Lung (tissue), 12 donors: ENCODE measurements around the gene CDC25A. TPM values are rescaled to one million over a fixed set of nuclear protein-coding genes. Genes with fewer than 3 reads are reported as not detected.
A peak's percentile ranks its signal among the peaks of the same experiment; 100 is the strongest.

Source experiments
- ATAC-seq: fragments of 200-7000 bp; cut with Tn5 transposase; one replicate; pipeline ENCODE4 v1.9.1; 2020; ENCODE audit warnings: moderate number of reproducible peaks; ENCODE audit not compliant: insufficient read depth, low FRiP score
- DNase-seq, 3 donors: peaks; one replicate each; pipeline ENCODE4 v3.0.0-alpha.2; 2013 to 2017
- H3K27ac ChIP-seq, 2 donors: one replicate each; pipeline ENCODE4 v1.5.1; 2013; ENCODE audit warnings: mild to moderate bottlenecking in 2 of 2, moderate library complexity in 2 of 2, control low read depth in 1 of 2, inconsistent platforms in 1 of 2, low read depth in 1 of 2, low read length in 1 of 2
- H3K27me3 ChIP-seq, 3 donors: one replicate each; pipeline ENCODE4 v1.5.1; 2013; ENCODE audit warnings: low read length in 2 of 3; ENCODE audit not compliant: control insufficient read depth in 3 of 3, insufficient read depth in 3 of 3
- H3K36me3 ChIP-seq, 4 donors: one replicate each; pipeline ENCODE4 v1.5.1; 2013; ENCODE audit warnings: low read length in 4 of 4, mild to moderate bottlenecking in 1 of 4, moderate library complexity in 1 of 4; ENCODE audit not compliant: control insufficient read depth in 4 of 4, insufficient read depth in 4 of 4
- H3K4me1 ChIP-seq, 5 donors: one replicate each; pipeline ENCODE4 v1.5.1; 2013; ENCODE audit warnings: low read length in 5 of 5, mild to moderate bottlenecking in 2 of 5, moderate library complexity in 1 of 5; ENCODE audit not compliant: control insufficient read depth in 5 of 5, insufficient read depth in 5 of 5
- H3K4me3 ChIP-seq: one replicate; pipeline ENCODE4 v1.5.1; 2013; ENCODE audit warnings: mild to moderate bottlenecking, control low read depth, moderate library complexity
- H3K9ac ChIP-seq, 2 donors: one replicate each; pipeline ENCODE4 v1.5.1; 2013; ENCODE audit warnings: low read length in 2 of 2, control low read depth in 1 of 2; ENCODE audit not compliant: insufficient read depth in 1 of 2
- H3K9me3 ChIP-seq, 4 donors: one replicate each; pipeline ENCODE4 v1.5.1; 2013; ENCODE audit warnings: low read length in 3 of 4, mild to moderate bottlenecking in 1 of 4, moderate library complexity in 1 of 4; ENCODE audit not compliant: control insufficient read depth in 4 of 4, insufficient read depth in 3 of 4
- WGBS, 2 donors: extraction: QIAGEN DNeasy Blood & Tissue Kit; methylation state at CpG; one replicate each; pipeline ENCODE4 v1.1.7; 2013; 5-methylcytosine and 5-hydroxymethylcytosine counted together
- polyA plus RNA-seq, 2 donors: library from polyadenylated mRNA; stranded (reverse); fragments of 200-250 nt; gene quantifications; one replicate each; pipeline ENCODE4 v1.2.1, GENCODE V29; 2013
- total RNA-seq, 2 donors: library from RNA; depleted of rRNA in 1 of 2; stranded (reverse); fragments of >200 nt in 1 of 2; gene quantifications; one replicate each; pipeline ENCODE4 v1.2.1, GENCODE V29; 2014 to 2021
- TF ChIP-seq, protein P1 (sequence below): IDR thresholded peaks from 2 replicates; pipeline ENCODE4 v1.5.1; 2012; ENCODE audit warnings: mild to moderate bottlenecking; ENCODE audit errors: control extremely low read depth, extremely low read depth
- donor health status: control.
- donor health status: control.
- donor health status: Bipolar disorder and iron deficiency.
- donor health status: healthy.
- donor health status: DM: yes; HTN: yes; CAD: no.

The CDC25A gene
- total and polyA plus RNA-seq, 4 donors: 0.57 to 1.5 (median 1.1) TPM

DNA sequence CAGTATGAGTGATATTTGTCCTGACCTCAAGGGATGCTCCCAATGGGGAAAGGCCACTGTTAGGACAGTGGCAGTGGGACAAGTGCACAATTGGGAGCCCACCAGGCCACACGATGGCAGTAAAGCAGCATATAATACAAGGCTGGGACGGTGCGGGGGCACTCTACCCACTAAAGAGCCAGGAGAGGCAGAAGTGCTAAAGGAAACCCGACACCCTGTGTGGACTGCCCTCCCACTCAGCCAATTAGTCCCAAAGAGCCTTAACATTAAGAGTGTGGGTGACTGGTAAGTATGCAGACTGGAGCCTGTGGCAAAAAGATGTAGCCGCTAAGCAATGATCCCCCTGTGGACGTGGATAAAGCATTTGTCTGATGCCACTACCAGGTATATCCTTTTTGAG is 44.5 kb upstream of the CDC25A start:
- Histone ChIP-seq H3K27me3 (no peaks in the 10 kb centered on the region), H3K9ac (no peak overlapping the region), H3K9me3 (no peaks in the 10 kb centered on the region), H3K4me1 (peaks cover 0 to 7% (median 0%) of the 10 kb centered on the region in 5 donors), H3K36me3 (no peaks in the 10 kb centered on the region), H3K4me3 (no peak overlapping the region), H3K27ac (no peak overlapping the region)
- TF ChIP-seq, protein P1, sequence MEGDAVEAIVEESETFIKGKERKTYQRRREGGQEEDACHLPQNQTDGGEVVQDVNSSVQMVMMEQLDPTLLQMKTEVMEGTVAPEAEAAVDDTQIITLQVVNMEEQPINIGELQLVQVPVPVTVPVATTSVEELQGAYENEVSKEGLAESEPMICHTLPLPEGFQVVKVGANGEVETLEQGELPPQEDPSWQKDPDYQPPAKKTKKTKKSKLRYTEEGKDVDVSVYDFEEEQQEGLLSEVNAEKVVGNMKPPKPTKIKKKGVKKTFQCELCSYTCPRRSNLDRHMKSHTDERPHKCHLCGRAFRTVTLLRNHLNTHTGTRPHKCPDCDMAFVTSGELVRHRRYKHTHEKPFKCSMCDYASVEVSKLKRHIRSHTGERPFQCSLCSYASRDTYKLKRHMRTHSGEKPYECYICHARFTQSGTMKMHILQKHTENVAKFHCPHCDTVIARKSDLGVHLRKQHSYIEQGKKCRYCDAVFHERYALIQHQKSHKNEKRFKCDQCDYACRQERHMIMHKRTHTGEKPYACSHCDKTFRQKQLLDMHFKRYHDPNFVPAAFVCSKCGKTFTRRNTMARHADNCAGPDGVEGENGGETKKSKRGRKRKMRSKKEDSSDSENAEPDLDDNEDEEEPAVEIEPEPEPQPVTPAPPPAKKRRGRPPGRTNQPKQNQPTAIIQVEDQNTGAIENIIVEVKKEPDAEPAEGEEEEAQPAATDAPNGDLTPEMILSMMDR: peak; percentile 54
- ATAC-seq (peak; percentile 83), DNase-seq (peak; percentile 55 to 73 (median 73))
- 22 to 23% methylated on average over 6 of the region's 6 CpGs for WGBS, 2 donors

DNA sequence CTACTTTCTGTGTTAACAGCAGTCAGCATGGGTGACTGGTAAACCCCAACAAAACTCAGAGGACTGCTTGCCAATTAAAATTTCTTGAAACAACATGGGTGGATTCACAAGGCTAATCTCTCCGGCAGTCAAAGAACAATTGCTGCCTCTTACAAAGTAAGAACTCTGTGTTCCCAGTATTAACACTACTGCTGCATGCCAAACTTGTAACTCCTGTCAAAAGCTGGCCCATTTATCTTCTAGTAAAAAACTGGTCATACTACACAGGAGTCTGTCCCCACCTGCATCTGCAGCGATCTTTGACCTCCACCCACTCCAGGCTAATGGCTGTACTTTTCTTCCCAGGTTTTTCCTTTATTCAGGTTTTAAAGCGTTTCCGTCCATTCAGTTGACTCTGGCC is 44.0 kb upstream of the CDC25A start:
- H3K27me3 ChIP-seq: no peaks in the 10 kb centered on the region
- 71 to 88% methylated on average over 4 of the region's 4 CpGs for WGBS, 2 donors
- DNase-seq (no peak), ATAC-seq (no peak)
- H3K9ac ChIP-seq: no peak overlapping the region
- H3K4me3 ChIP-seq: no peak overlapping the region
- peaks cover 0 to 3% (median 0%) of the 10 kb centered on the region in 5 donors for H3K4me1 ChIP-seq
- no peaks in the 10 kb centered on the region for H3K9me3 ChIP-seq
- no peaks in the 10 kb centered on the region for H3K36me3 ChIP-seq
- H3K27ac ChIP-seq: no peak overlapping the region
- TF ChIP-seq, protein P1: no peak

DNA sequence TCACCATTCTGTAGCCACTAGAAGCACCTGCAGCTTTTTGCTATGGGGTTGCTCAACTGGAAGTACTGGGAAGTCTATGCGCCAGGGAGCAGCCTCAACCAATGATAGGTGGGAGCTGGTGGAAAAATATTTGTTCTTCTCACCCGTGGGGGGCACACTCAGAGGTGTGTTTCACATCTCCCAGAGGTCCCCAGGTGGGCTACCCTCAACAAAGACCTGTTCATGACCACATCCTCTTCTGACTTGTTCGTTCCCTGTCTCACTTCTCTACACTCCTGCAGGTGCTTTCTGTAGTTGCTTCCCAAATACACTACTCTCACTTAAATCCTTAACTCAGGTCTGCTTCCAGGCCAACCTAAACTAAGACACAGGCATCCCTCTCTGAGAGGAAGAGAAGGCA is 38.7 kb upstream of the CDC25A start:
- DNase-seq: no peak
- TF ChIP-seq, protein P1: no peak
- Histone ChIP-seq H3K9me3 (no peaks in the 10 kb centered on the region), H3K27me3 (no peaks in the 10 kb centered on the region), H3K4me1 (peaks cover 0 to 2% (median 0%) of the 10 kb centered on the region in 5 donors), H3K27ac (no peak overlapping the region), H3K4me3 (no peak overlapping the region), H3K36me3 (no peaks in the 10 kb centered on the region), H3K9ac (no peak overlapping the region)
- WGBS, 2 donors: 21 to 35% methylated on average over 3 of the region's 3 CpGs
- no peak for ATAC-seq

DNA sequence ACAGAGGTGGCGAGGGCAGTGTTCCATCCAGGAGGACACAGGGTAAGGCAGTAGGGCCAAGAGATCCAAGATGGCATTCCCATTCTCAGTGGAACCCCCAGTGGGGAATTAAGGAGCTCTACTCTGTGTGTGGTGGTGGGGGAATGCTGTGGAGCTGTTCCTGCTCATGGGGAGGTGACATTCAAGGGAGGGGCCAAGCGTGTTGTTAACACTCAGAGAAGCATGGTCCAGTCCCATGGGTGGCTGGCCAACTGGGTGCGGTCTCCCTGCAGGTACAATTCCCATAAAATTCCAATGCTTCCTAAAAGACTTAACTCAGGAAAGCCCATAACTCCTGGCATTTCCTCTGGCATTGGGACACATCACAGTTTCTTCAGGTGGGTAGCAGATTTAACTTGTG is 37.4 kb upstream of the CDC25A start:
- TF ChIP-seq, protein P1: no peak
- H3K9me3 ChIP-seq: no peaks in the 10 kb centered on the region
- ATAC-seq (no peak), DNase-seq (no peak)
- no peak overlapping the region for H3K4me3 ChIP-seq
- H3K27ac ChIP-seq: no peak overlapping the region
- H3K9ac ChIP-seq: no peak overlapping the region
- no peaks in the 10 kb centered on the region for H3K27me3 ChIP-seq
- no peaks in the 10 kb centered on the region for H3K36me3 ChIP-seq
- H3K4me1 ChIP-seq: peaks cover 0 to 2% (median 0%) of the 10 kb centered on the region in 5 donors
- WGBS, 2 donors: 88 to 98% methylated on average over 3 of the region's 3 CpGs
